GM12872 (cell line): ENCODE data around the gene SIGLEC5.

Experiments
- CTCF ChIP-seq: IDR thresholded peaks from 3 replicates; pipeline ENCODE4 v1.5.1; 2011; ENCODE audit warnings: low read depth, mild to moderate bottlenecking, low read length, moderate library complexity; ENCODE audit not compliant: insufficient read depth

The SIGLEC5 gene

GRCh38 chr19:51641648-51642047 is 11.4 kb upstream of the SIGLEC5 start:
- TF ChIP-seq CTCF: no peak

- TF ChIP-seq CTCF: no peak
Observed at GRCh38 chr19:51640386-51640785, 10.2 kb upstream of the SIGLEC5 start.

GRCh38 chr19:51639916-51640315 is 9.7 kb upstream of the SIGLEC5 start:
- TF ChIP-seq CTCF: no peak

- TF ChIP-seq CTCF: peak; percentile 59
Observed at GRCh38 chr19:51637362-51637978, 7.3 kb upstream of the SIGLEC5 start.

- no peak for TF ChIP-seq CTCF
Observed at GRCh38 chr19:51632126-51632525, 1.9 kb upstream of the SIGLEC5 start.

GRCh38 chr19:51628153-51628939 is 1.9 kb downstream of the SIGLEC5 start:
- no peak for TF ChIP-seq CTCF

GRCh38 chr19:51627491-51628138 is 2.6 kb downstream of the SIGLEC5 start:
- TF ChIP-seq CTCF: no peak
